ENCODE results near the gene BLVRA.
"Not testable (repeated sequence)": the region's sequence is repeated elsewhere in the genome, so short reads cannot be mapped to it uniquely, and the experiment has no call there.

The BLVRA gene

GRCh38 chr7:43810195-43810941 is 51.9 kb downstream of the BLVRA start:
- DNase-seq: not testable (repeated sequence)

GRCh38 chr7:43815373-43815772 is 56.9 kb downstream of the BLVRA start:
- no peak for DNase-seq

GRCh38 chr7:43816046-43816797 is 57.7 kb downstream of the BLVRA start:
- DNase-seq: not testable (repeated sequence)

GRCh38 chr7:43823425-43823824 is 64.9 kb downstream of the BLVRA start:
- not testable (repeated sequence) for DNase-seq

GRCh38 chr7:43823941-43824340 is 65.5 kb downstream of the BLVRA start:
- no peak for DNase-seq

- not testable (repeated sequence) for DNase-seq
Observed at GRCh38 chr7:43824513-43824912, 66.0 kb downstream of the BLVRA start.

- no peak for DNase-seq
Observed at GRCh38 chr7:43824963-43825362, 66.5 kb downstream of the BLVRA start.

GRCh38 chr7:43825391-43825808 is 66.9 kb downstream of the BLVRA start:
- no peak for DNase-seq

GRCh38 chr7:43830917-43831316 is 72.4 kb downstream of the BLVRA start:
- not testable (repeated sequence) for DNase-seq

- no peak for DNase-seq
Observed at GRCh38 chr7:43834463-43835251, 76.2 kb downstream of the BLVRA start.

GRCh38 chr7:43838201-43838658 is 79.8 kb downstream of the BLVRA start:
- no peak for DNase-seq

GRCh38 chr7:43843296-43843695 is 84.8 kb downstream of the BLVRA start:
- DNase-seq: no peak

GRCh38 chr7:43844257-43844656 is 85.8 kb downstream of the BLVRA start:
- no peak for DNase-seq

GRCh38 chr7:43844662-43845061 is 86.2 kb downstream of the BLVRA start:
- no peak for DNase-seq

- DNase-seq: no peak
Observed at GRCh38 chr7:43847496-43847895, 89.0 kb downstream of the BLVRA start.

GRCh38 chr7:43849047-43849446 is 90.6 kb downstream of the BLVRA start:
- no peak for DNase-seq

GRCh38 chr7:43850348-43851116 is 92.1 kb downstream of the BLVRA start:
- DNase-seq: no peak

GRCh38 chr7:43851805-43852204 is 93.3 kb downstream of the BLVRA start:
- DNase-seq: no peak

- DNase-seq: no peak
Observed at GRCh38 chr7:43855176-43855575, 96.7 kb downstream of the BLVRA start.

GRCh38 chr7:43856316-43856715 is 97.8 kb downstream of the BLVRA start:
- DNase-seq: no peak

All from islet precursor cell (in vitro differentiated cells).